Gastroesophageal sphincter (tissue), 4 donors: ENCODE results near the gene PCK2. TPM values are rescaled to one million over a fixed set of nuclear protein-coding genes. Genes with fewer than 3 reads are reported as not detected.

Source experiments
- ATAC-seq: fragments of 150-250 bp; one replicate; pipeline ENCODE4 v1.9.1; 2016; ENCODE audit warnings: mild to moderate bottlenecking, moderate library complexity
- H3K27ac ChIP-seq, 4 donors: fragments of 200-600 bp; sonication (generic) in 3 of 4; 1 replicate in 3 of 4; 2 replicates in 1 of 4; pipeline ENCODE4 v1.5.1; 2016 to 2019
- H3K27me3 ChIP-seq: fragments of 200-600 bp; sonication (generic); one replicate; pipeline ENCODE4 v1.5.1; 2019
- H3K36me3 ChIP-seq, 2 donors: fragments of 200-600 bp; sonication (generic); one replicate each; pipeline ENCODE4 v1.5.1; 2019; ENCODE audit warnings: control low read depth in 1 of 2
- H3K4me1 ChIP-seq, 3 donors: fragments of 200-600 bp; sonication (generic); 1 replicate in 2 of 3; 2 replicates in 1 of 3; pipeline ENCODE4 v1.5.1; 2016 to 2019; ENCODE audit warnings: control low read depth in 2 of 3
- H3K4me3 ChIP-seq, 2 donors: fragments of 200-600 bp; sonication (generic); one replicate each; pipeline ENCODE4 v1.5.1; 2019; ENCODE audit warnings: mild to moderate bottlenecking in 1 of 2, moderate library complexity in 1 of 2
- H3K9me3 ChIP-seq, 3 donors: fragments of 200-600 bp; sonication (generic); one replicate each; pipeline ENCODE4 v1.5.1; 2017 to 2019; ENCODE audit warnings: control low read depth in 2 of 3
- EP300 ChIP-seq: sonication (generic); formaldehyde crosslinking; IDR thresholded peaks from one replicate; pipeline ENCODE4 v1.6.1; 2017; ENCODE audit warnings: antibody characterized with exemption, mild to moderate bottlenecking
- POLR2A ChIP-seq, 2 donors: fragments of 450-650 bp; IDR thresholded peaks; one replicate each; pipeline ENCODE4 v1.6.1; 2017; ENCODE audit warnings: antibody characterized with exemption in 2 of 2, mild to moderate bottlenecking in 2 of 2, moderate library complexity in 1 of 2
- POLR2AphosphoS5 ChIP-seq: sonication (generic); formaldehyde crosslinking; IDR thresholded peaks from one replicate; pipeline ENCODE4 v1.6.1; 2017; ENCODE audit warnings: antibody characterized with exemption
- WGBS, 2 donors: methylation state at CpG; one replicate each; pipeline ENCODE4 v1.1.5; 2018; ENCODE audit warnings: low coverage in 1 of 2; 5-methylcytosine and 5-hydroxymethylcytosine counted together
- total RNA-seq, 4 donors: library from RNA; depleted of rRNA; stranded (reverse); fragments of >200 nt; gene quantifications; one replicate each; pipeline ENCODE4 v1.1.0, GENCODE V29; 2016
- TF ChIP-seq, protein P1 (sequence below), 4 experiments: fragments of 200-600 bp in 2 of 4; fragments of 450-650 bp in 2 of 4; sonication (generic) in 1 of 4; IDR thresholded peaks; one replicate each; pipeline ENCODE4 v1.5.1; 2017 to 2019; ENCODE audit warnings: antibody characterized with exemption in 4 of 4, mild to moderate bottlenecking in 2 of 4, moderate library complexity in 2 of 4

PCK2 gene
- total RNA-seq, 4 donors from 2014 or later, result 9.2 to 14.9 (median 11.6) TPM

DNA sequence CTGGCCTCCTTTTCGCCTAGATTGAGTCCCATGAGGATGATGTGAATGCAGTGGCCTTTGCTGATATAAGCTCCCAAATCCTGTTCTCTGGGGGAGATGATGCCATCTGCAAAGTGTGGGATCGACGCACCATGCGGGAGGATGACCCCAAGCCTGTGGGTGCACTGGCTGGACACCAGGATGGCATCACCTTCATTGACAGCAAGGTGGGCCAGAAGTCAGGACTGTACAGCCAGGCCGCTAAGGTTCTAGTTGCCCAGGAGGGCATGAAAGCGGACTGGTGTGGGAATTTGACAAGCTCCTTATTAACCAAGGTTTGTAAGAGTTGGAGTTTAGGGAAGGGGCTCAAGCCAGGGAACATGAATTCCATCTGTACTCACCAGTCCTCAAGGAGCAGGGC is 25.6 kb downstream of the PCK2 start:
- no peak for ATAC-seq
- no peaks in the 10 kb centered on the region for H3K27me3 ChIP-seq
- TF ChIP-seq, protein P1, sequence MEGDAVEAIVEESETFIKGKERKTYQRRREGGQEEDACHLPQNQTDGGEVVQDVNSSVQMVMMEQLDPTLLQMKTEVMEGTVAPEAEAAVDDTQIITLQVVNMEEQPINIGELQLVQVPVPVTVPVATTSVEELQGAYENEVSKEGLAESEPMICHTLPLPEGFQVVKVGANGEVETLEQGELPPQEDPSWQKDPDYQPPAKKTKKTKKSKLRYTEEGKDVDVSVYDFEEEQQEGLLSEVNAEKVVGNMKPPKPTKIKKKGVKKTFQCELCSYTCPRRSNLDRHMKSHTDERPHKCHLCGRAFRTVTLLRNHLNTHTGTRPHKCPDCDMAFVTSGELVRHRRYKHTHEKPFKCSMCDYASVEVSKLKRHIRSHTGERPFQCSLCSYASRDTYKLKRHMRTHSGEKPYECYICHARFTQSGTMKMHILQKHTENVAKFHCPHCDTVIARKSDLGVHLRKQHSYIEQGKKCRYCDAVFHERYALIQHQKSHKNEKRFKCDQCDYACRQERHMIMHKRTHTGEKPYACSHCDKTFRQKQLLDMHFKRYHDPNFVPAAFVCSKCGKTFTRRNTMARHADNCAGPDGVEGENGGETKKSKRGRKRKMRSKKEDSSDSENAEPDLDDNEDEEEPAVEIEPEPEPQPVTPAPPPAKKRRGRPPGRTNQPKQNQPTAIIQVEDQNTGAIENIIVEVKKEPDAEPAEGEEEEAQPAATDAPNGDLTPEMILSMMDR (IDR thresholded peaks at IDR 0.05), result no peak
- TF ChIP-seq EP300 (no peak), POLR2AphosphoS5 (no peak), POLR2A (IDR thresholded peaks at IDR 0.05) (no peak)
- WGBS, 2 donors, result 88 to 90% methylated on average over 2 to 4 of the region's 6 CpGs
- H3K27ac ChIP-seq, result no peak overlapping the region
- no peaks in the 10 kb centered on the region for H3K9me3 ChIP-seq
- H3K4me1 ChIP-seq, result peaks cover 0 to 23% (median 10%) of the 10 kb centered on the region in 3 donors
- H3K36me3 ChIP-seq, result peaks cover 0 to 79% of the 10 kb centered on the region in 2 donors
- H3K4me3 ChIP-seq, result no peak overlapping the region

DNA sequence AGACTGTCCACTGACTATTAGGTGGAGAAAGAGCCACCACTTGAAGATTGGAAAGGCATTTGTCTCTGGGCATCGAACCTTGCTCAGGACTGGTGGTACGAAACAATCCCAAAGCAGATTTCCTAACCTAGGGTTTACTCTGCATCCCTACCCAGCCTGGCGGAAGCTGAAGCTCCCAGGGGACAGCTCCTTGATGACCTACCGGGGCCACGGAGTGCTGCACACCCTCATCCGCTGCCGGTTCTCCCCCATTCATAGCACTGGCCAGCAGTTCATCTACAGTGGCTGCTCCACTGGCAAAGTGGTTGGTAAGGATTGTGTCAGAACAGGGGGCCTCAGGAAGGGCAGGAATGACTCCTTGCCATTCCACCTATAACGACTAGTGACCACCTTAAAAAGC is 27.1 kb downstream of the PCK2 start:
- ATAC-seq, result no peak
- H3K36me3 ChIP-seq, result peaks cover 0 to 82% of the 10 kb centered on the region in 2 donors
- H3K27me3 ChIP-seq, result no peaks in the 10 kb centered on the region
- no peak overlapping the region for H3K27ac ChIP-seq
- no peak overlapping the region for H3K4me3 ChIP-seq
- no peaks in the 10 kb centered on the region for H3K9me3 ChIP-seq
- peaks cover 0 to 14% (median 2%) of the 10 kb centered on the region in 3 donors for H3K4me1 ChIP-seq
- TF ChIP-seq, protein P1 (IDR thresholded peaks at IDR 0.05), result no peak
- TF ChIP-seq POLR2AphosphoS5, result no peak
- no peak for TF ChIP-seq POLR2A (IDR thresholded peaks at IDR 0.05)
- no peak for TF ChIP-seq EP300
- WGBS, 2 donors, result 94% methylated on average over 6 of the region's 8 CpGs; no CpG with 5 or more reads in 1 of the 2 donors

DNA sequence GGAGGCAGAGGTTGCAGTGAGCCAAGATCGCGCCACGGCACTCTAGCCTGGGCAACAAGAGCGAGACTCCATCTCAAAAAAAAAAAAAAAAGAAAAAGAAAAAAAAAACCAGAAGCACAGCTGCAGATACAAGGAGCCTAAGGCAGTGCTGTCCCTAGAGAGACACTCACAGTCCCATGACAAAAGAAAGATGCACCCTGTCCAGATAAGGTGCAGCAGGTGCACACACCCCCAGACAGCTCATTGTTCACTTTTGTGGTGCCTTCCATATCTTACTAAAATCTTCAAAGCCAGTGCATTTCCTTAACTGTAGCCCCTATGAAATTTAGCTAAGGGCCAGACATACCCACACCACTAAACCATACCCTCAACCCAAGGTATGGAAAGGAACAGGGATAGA is 28.3 kb downstream of the PCK2 start:
- no CpG with 5 or more reads among the region's 4 CpGs for WGBS, 2 donors

DNA sequence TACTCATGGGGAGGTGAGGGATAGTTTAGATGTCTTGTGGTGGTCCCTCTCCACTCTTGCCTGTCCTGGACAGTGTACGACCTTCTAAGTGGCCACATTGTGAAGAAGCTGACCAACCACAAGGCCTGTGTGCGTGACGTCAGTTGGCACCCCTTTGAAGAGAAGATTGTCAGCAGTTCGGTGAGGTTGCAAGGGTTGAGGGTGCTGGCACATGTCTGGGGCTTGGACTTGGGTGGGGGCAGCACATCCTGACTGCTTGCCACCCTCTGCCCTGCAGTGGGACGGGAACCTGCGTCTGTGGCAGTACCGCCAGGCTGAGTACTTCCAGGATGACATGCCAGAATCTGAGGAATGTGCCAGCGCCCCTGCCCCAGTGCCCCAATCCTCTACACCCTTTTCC is 28.8 kb downstream of the PCK2 start:
- WGBS, 2 donors, result 89 to 90% methylated on average over 4 to 5 of the region's 8 CpGs
- H3K4me3 ChIP-seq, result no peak overlapping the region
- H3K4me1 ChIP-seq, result no peaks in the 10 kb centered on the region
- peaks cover 0 to 71% of the 10 kb centered on the region in 2 donors for H3K36me3 ChIP-seq
- H3K27ac ChIP-seq, result no peak overlapping the region
- no peak for ATAC-seq
- no peaks in the 10 kb centered on the region for H3K27me3 ChIP-seq
- no peak for TF ChIP-seq EP300
- TF ChIP-seq POLR2A (IDR thresholded peaks at IDR 0.05), result no peak
- no peak for TF ChIP-seq POLR2AphosphoS5
- TF ChIP-seq, protein P1 (IDR thresholded peaks at IDR 0.05), result no peak
- no peaks in the 10 kb centered on the region for H3K9me3 ChIP-seq

More for the DNA sequence above, 28.3 kb downstream of the PCK2 start:
- H3K27me3 ChIP-seq, result no peaks in the 10 kb centered on the region
- no peak overlapping the region for H3K27ac ChIP-seq
- TF ChIP-seq EP300, result no peak
- no peak for TF ChIP-seq POLR2AphosphoS5
- TF ChIP-seq, protein P1 (IDR thresholded peaks at IDR 0.05), result no peak
- no peak for TF ChIP-seq POLR2A (IDR thresholded peaks at IDR 0.05)
- no peak for ATAC-seq
- H3K4me3 ChIP-seq, result no peak overlapping the region
- H3K9me3 ChIP-seq, result no peaks in the 10 kb centered on the region
- peaks cover 0 to 2% (median 0%) of the 10 kb centered on the region in 3 donors for H3K4me1 ChIP-seq
- peaks cover 0 to 75% of the 10 kb centered on the region in 2 donors for H3K36me3 ChIP-seq
